WTC11 (cell line): Measurements from ENCODE around the gene FKBP10.

Source experiments
- CTCF ChIP-seq: fragments of 200-600 bp; IDR thresholded peaks from 2 replicates; pipeline ENCODE4 v1.8.0; 2022; ENCODE audit warnings: antibody characterized with exemption
- FOXP4 ChIP-seq: sonication (generic); formaldehyde crosslinking; IDR thresholded peaks from 2 replicates; pipeline ENCODE4 v1.8.0; 2022; ENCODE audit warnings: mild to moderate bottlenecking, missing genetic modification reagents
- IRF2 ChIP-seq: sonication (generic); formaldehyde crosslinking; IDR thresholded peaks from 2 replicates; pipeline ENCODE4 v1.8.0; 2022; ENCODE audit warnings: low read depth, missing genetic modification reagents, borderline replicate concordance
- MYBL2 ChIP-seq: sonication (generic); formaldehyde crosslinking; IDR thresholded peaks from 2 replicates; pipeline ENCODE4 v1.8.1; 2023; ENCODE audit warnings: mild to moderate bottlenecking, moderate library complexity, missing genetic modification reagents
- NR3C1 ChIP-seq: sonication (generic); formaldehyde crosslinking; conservative IDR thresholded peaks from 2 replicates; pipeline ENCODE4 v1.8.1; 2023; ENCODE audit warnings: low read depth, mild to moderate bottlenecking, missing genetic modification reagents
- TP53 ChIP-seq: sonication (generic); formaldehyde crosslinking; IDR thresholded peaks from 2 replicates; pipeline ENCODE4 v1.8.1; 2023; ENCODE audit warnings: mild to moderate bottlenecking, missing genetic modification reagents

- TF ChIP-seq TP53 (CRISPR knock-in tag) (no peak), NR3C1 (no peak), CTCF (no peak), MYBL2 (CRISPR knock-in tag) (no peak), FOXP4 (CRISPR knock-in tag) (no peak), IRF2 (CRISPR knock-in tag) (no peak)
Observed at GRCh38 chr17:41766135-41766534, 46.7 kb upstream of the FKBP10 start.
